Stimulated activated CD4-positive, alpha-beta T cell treated with anti-CD3 and anti-CD28 coated beads, Interleukin-1b, Interleukin-23, amount 100 ng/mL, for 48 hours (primary cell): ENCODE measurements around the gene FAM83F.

Experiments used
- DNase-seq: peaks from one replicate; pipeline ENCODE4 v3.0.0-alpha.2; 2020

The FAM83F gene

DNA sequence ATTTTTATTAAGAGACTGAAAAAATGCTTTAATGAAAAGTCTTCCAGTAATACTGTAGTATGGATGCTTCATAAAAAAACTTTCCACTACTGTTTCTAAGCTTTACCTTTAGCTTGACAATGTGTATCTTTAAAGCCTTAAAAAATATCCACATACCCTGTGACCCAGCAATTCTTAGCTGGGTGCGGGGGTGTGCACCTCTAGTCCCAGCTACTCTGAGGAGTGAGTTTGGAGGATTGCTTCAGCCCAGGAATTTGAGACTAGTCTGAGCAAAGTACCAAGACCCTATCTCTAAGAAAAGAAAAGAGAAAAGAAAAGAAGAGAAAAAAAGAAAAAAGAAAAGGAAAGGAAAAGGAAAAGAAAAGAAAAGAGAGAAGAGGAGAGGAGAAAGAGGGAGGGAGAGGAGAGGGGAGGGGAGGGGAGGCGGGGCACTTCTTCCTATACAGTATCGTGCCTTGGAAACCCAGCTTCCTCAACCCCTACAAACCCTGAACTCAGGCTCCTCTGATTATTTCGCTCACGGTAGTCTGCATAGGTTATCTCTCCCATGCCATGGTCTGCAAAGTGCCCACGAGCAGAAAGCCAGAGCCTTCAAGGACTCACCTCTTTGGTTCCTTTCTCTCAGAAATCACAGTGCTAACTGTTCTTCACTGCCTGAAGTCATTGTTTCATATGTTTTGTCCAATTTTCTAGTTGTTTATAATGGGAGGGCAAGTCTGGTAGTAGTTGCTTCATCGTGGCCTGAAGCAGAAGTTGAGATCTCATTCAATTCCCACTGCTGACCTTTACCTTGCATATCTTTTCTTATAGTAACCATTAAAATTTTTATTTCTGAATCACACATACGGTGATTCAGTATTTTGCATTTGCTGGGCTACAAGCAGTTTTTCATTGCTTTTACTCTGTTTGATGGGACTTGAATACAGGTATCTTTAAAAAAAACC, 82.2 kb downstream of the FAM83F start:
- no peak for DNase-seq

DNA sequence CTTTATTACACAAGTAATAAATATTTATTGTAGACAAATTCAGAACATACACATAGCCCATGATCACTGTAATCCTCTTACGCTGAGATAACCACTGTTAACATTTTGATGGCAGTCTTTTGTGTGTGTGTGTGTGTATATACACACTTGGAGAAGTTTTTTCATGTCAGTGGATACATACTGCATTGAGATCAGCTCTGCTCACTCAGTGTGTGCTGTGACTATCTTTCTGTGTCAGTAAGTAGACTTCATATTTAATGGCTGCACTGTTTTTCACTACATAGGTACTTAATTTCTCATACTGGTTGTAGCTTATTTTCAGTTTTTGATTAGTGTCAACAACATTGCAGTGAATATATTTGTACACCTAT, 82.9 kb downstream of the FAM83F start:
- DNase-seq = no peak

DNA sequence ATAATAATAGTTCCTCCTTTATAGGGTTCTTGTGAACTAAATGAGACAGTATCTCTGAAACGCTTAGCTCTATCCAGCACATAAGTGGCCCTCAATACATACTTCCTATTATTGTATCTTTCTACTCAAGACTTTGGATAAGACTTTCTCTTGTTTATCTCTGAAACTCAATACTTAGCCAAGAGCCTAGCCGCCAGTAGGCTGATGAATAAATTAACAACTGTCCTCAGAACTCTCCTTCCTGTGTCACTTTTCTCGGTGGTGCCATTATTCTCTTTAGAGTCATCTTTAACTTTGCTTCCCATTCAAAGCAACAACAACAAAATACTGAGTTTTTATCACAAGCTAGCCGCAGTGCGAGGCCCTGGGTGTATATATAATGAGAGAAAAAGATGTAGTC, 86.9 kb downstream of the FAM83F start:
- DNase-seq = no peak

GRCh38 chr22:40082184-40082583, 87.4 kb downstream of the FAM83F start:
- no peak for DNase-seq

DNA sequence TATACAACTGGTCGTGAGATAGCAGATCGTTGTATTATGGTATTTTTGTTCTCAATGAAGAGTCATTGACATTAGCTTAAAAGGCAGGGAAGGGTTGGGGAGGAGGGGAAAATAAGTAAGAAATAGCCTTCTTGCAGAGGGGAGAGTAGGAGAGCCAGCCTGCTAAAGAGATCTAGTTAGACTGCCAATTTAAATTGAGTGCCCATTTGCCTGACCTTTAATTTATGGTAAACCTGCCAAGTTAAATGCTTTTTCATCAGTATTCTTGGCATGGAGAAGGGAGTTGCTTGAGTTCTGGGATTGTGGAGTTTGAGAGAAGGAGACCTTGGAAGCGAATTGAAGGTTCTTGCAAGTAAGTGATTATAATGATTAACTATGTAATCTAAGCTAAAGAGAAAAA, 89.0 kb downstream of the FAM83F start:
- DNase-seq = no peak

DNA sequence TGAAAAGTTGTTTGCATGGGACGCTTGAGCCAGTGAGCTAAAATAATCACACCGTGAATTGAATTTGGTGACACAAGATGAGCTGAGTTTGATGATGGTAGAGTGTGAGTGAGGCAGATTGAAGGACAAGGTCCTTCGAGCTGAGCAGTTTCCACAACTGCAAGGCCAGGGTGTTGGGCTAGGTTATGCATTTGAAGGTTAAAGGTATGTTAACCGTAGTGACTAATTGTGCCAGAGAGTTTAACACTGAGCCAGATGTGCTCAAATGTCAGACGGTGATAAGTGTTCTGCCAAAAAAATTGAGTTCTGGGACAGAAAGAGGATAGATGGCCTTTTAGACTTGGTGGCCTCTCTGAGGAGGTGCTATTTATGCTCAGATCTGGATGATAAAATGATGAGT, 89.5 kb downstream of the FAM83F start:
- DNase-seq = no peak

GRCh38 chr22:40088818-40089217, 94.1 kb downstream of the FAM83F start:
- no peak for DNase-seq
